MM.1S (cell line): ENCODE measurements around the gene MYO6.

Experiments
- DNase-seq: peaks from one replicate; pipeline ENCODE4 v3.0.0-alpha.2; 2015
- H2AFZ ChIP-seq: fragments of 300-600 bp; sonication (generic); 2 replicates; pipeline ENCODE4 v1.6.0; 2016; ENCODE audit warnings: antibody characterized with exemption, low read length
- H3F3A ChIP-seq: fragments of 300-600 bp; sonication (generic); 2 replicates; pipeline ENCODE4 v1.6.1; 2016; ENCODE audit warnings: mild to moderate bottlenecking, antibody characterized with exemption, low read length, moderate library complexity, mixed read lengths; ENCODE audit not compliant: insufficient read depth
- H3K27ac ChIP-seq: fragments of 300-600 bp; sonication (generic); 2 replicates; pipeline ENCODE4 v1.5.1; 2016; ENCODE audit warnings: mild to moderate bottlenecking, low read length
- H3K27me3 ChIP-seq: fragments of 300-600 bp; sonication (generic); replicated peaks from 2 replicates; pipeline ENCODE4 v1.6.0; 2016; ENCODE audit warnings: low read length; ENCODE audit not compliant: insufficient read depth
- H3K36me3 ChIP-seq: fragments of 300-600 bp; sonication (generic); replicated peaks from 2 replicates; pipeline ENCODE4 v1.6.1; 2016; ENCODE audit warnings: mild to moderate bottlenecking, low read length, mixed read lengths; ENCODE audit not compliant: insufficient read depth
- H3K4me1 ChIP-seq: fragments of 300-600 bp; sonication (generic); 2 replicates; pipeline ENCODE4 v1.6.1; 2016; ENCODE audit warnings: low read length, mixed read lengths
- H3K4me2 ChIP-seq: fragments of 300-600 bp; sonication (generic); 2 replicates; pipeline ENCODE4 v1.6.0; 2016; ENCODE audit warnings: low read depth, low read length
- H3K4me3 ChIP-seq: fragments of 300-600 bp; sonication (generic); 2 replicates; pipeline ENCODE4 v1.5.1; 2016; ENCODE audit warnings: low read length, mixed read lengths
- H3K79me2 ChIP-seq: fragments of 300-600 bp; sonication (generic); 2 replicates; pipeline ENCODE4 v1.6.1; 2016; ENCODE audit warnings: mixed run types, low read length, mixed read lengths
- H3K9ac ChIP-seq: fragments of 300-600 bp; sonication (generic); 2 replicates; pipeline ENCODE4 v1.6.1; 2016; ENCODE audit warnings: low read length, mixed read lengths
- H3K9me2 ChIP-seq: fragments of 300-600 bp; sonication (generic); replicated peaks from 2 replicates; pipeline ENCODE4 v1.6.1; 2016; ENCODE audit warnings: mild to moderate bottlenecking, low read length, mixed read lengths; ENCODE audit not compliant: insufficient read depth
- H3K9me3 ChIP-seq: fragments of 300-600 bp; sonication (generic); replicated peaks from 2 replicates; pipeline ENCODE4 v1.6.1; 2016; ENCODE audit warnings: mild to moderate bottlenecking, low read length, mixed read lengths; ENCODE audit not compliant: insufficient read depth
- H4K20me1 ChIP-seq: fragments of 300-600 bp; sonication (generic); 2 replicates; pipeline ENCODE4 v1.6.1; 2016; ENCODE audit warnings: mild to moderate bottlenecking, low read length, moderate library complexity, mixed read lengths; ENCODE audit not compliant: insufficient read depth
- EZH2 ChIP-seq: fragments of 300-600 bp; sonication (generic); optimal IDR thresholded peaks from 2 replicates; pipeline ENCODE3; 2017; ENCODE audit warnings: low read depth, mild to moderate bottlenecking, antibody characterized with exemption, low read length, mixed read lengths
- EZH2phosphoT487 ChIP-seq: fragments of 300-600 bp; sonication (generic); IDR thresholded peaks from 2 replicates; pipeline ENCODE4 v1.6.1; 2018; ENCODE audit warnings: antibody characterized with exemption, low read length
- TF ChIP-seq, protein P1 (sequence below): fragments of 300-600 bp; sonication (generic); IDR thresholded peaks from 2 replicates; pipeline ENCODE4 v1.5.1; 2016; ENCODE audit warnings: antibody characterized with exemption, low read length, mixed read lengths

MYO6 gene

GRCh38 chr6:75796723-75797122 is 47.7 kb downstream of the MYO6 start:
- Histone ChIP-seq H3K9me2 (no peaks in the 10 kb centered on the region), H4K20me1 (no peaks in the 10 kb centered on the region), H3K4me2 (no peak overlapping the region), H3K4me3 (no peak overlapping the region), H3K27ac (no peak overlapping the region), H3K36me3 (no peaks in the 10 kb centered on the region), H3K79me2 (peaks cover 77% of the 10 kb centered on the region), H3K9me3 (no peaks in the 10 kb centered on the region), H3K9ac (no peak overlapping the region), H3K4me1 (peaks cover 8% of the 10 kb centered on the region; the same call in 1 of the 2 replicates), H3F3A (no peaks in the 10 kb centered on the region), H2AFZ (no peak overlapping the region), H3K27me3 (no peaks in the 10 kb centered on the region)
- TF ChIP-seq, protein P1, sequence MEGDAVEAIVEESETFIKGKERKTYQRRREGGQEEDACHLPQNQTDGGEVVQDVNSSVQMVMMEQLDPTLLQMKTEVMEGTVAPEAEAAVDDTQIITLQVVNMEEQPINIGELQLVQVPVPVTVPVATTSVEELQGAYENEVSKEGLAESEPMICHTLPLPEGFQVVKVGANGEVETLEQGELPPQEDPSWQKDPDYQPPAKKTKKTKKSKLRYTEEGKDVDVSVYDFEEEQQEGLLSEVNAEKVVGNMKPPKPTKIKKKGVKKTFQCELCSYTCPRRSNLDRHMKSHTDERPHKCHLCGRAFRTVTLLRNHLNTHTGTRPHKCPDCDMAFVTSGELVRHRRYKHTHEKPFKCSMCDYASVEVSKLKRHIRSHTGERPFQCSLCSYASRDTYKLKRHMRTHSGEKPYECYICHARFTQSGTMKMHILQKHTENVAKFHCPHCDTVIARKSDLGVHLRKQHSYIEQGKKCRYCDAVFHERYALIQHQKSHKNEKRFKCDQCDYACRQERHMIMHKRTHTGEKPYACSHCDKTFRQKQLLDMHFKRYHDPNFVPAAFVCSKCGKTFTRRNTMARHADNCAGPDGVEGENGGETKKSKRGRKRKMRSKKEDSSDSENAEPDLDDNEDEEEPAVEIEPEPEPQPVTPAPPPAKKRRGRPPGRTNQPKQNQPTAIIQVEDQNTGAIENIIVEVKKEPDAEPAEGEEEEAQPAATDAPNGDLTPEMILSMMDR = no peak
- no peak for TF ChIP-seq EZH2phosphoT487
- no peak for TF ChIP-seq EZH2
- DNase-seq = no peak

- Histone ChIP-seq H3K27ac (peak overlapping the region; percentile 6; the same call in 1 of the 2 replicates), H3K4me2 (no peak overlapping the region), H3K9ac (no peak overlapping the region), H3K4me3 (no peak overlapping the region), H3K36me3 (no peaks in the 10 kb centered on the region), H3K9me3 (no peaks in the 10 kb centered on the region), H4K20me1 (no peaks in the 10 kb centered on the region), H3F3A (no peaks in the 10 kb centered on the region), H3K4me1 (peaks cover 8% of the 10 kb centered on the region; the same call in 1 of the 2 replicates), H2AFZ (no peak overlapping the region), H3K9me2 (no peaks in the 10 kb centered on the region), H3K27me3 (no peaks in the 10 kb centered on the region), H3K79me2 (peaks cover 67% of the 10 kb centered on the region)
- TF ChIP-seq, protein P1 = no peak
- no peak for TF ChIP-seq EZH2
- no peak for TF ChIP-seq EZH2phosphoT487
- DNase-seq = no peak
These were observed 51.1 kb downstream of the MYO6 start for GRCh38 chr6:75800133-75800532.

DNA sequence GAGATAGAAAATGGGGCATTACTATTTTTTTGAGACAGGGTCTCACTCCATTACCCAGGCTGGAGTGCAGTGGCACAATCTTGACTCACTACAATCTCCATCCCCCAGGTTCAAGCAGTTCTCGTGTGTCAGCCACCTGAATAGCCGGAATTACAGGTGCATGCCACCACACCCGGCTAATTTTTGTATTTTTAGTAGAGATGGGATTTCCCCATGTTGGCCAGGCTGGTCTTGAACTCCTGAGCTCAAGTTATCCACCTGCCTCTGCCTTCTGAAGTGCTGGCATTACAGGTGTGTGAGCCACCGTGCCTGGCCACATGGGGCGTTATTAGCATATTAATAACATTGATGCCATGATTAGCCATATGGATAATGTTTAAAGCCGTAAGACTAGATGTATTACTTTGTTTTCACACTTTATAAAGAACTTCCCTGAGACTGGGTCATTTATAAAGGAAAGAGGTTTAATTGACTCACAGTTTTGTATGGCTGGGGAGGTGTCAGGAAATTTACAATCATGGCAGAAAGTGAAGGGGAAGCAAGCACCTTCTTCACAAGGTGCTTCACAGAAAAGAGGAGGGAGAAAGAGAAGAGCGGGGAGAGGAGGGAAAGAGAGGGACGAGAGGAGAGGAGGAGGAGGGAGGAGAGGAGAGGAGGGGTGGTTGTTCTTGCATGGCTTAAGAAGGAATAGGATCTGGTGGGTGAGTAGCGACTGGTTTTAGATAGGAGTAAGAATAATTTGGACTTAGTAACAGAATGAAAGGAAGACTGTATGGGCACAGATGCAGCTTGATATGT is 51.9 kb downstream of the MYO6 start:
- no peaks in the 10 kb centered on the region for H3K27me3 ChIP-seq
- H2AFZ ChIP-seq = no peak overlapping the region
- H3K9me2 ChIP-seq = no peaks in the 10 kb centered on the region
- H3K4me1 ChIP-seq = peaks cover 8% of the 10 kb centered on the region; the same call in 1 of the 2 replicates
- no peak overlapping the region for H3K27ac ChIP-seq
- TF ChIP-seq, protein P1 = no peak; the same call in 1 of the 2 replicates
- no peak for TF ChIP-seq EZH2
- no peak for TF ChIP-seq EZH2phosphoT487
- no peaks in the 10 kb centered on the region for H3F3A ChIP-seq
- no peaks in the 10 kb centered on the region for H3K9me3 ChIP-seq
- no peak overlapping the region for H3K4me2 ChIP-seq
- DNase-seq = no peak
- peaks cover 66% of the 10 kb centered on the region for H3K79me2 ChIP-seq
- H3K36me3 ChIP-seq = no peaks in the 10 kb centered on the region
- no peaks in the 10 kb centered on the region for H4K20me1 ChIP-seq
- H3K9ac ChIP-seq = no peak overlapping the region
- no peak overlapping the region for H3K4me3 ChIP-seq
